GM21390 (cell line): ENCODE data around the gene XPC.
"Not testable (repeated sequence)": the region's sequence is repeated elsewhere in the genome, so short reads cannot be mapped to it uniquely, and the experiment has no call there.

Experiments used
- ATAC-seq: cut with Tn5 transposase; IDR thresholded peaks from one replicate; pipeline ENCODE4 v1.9.1; 2021; ENCODE audit not compliant: unreplicated experiment

Gene XPC

DNA sequence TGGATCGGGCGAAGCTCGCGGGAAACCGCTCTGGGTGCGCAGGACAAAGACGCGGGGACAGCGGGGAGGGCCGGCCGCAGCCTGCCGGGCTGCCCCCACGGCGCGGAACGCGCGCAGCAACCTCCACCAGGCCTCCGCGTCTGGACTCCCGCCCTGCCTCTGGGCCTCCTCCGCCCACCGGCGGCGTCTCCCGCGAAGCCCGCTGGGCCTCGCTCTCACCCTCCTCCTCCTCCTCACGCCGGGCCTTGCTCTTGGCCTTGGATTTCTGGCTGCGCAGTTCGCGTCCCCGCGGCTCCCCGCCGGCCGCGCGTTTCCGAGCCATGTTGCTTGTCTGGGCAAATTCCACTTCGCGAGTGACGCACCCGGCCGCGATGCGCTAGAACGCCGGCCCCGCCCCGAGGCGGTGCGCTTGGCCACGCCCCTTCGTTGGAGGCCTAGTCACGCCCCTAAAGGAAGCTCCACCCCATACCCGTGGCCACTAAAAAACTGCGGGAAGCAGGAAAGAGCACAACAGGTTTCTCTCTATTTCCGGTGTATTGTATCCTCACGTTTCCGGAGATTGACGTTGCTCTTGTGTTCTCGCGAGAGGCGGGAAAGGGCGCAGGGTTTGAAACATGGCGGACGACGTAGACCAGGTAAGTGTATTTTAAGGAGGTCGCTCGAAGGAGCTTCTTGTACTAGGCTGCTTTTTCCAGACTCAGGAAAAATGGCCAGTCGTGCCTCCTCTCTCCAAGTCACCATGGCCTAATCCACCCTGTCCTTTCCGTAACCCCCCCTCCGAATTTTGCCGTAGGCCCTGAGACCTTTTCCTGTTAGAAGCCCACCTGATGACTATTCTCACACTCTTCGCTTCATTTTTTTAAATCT lies at the start of gene XPC, which contains the start of gene LSM3:
Gene XPC (minus strand): TSS at position 355 of the 867 bp plus-strand sequence. CDS start 33 bp downstream, at position 322.
Gene LSM3 (plus strand): TSS at position 571 of the 867 bp plus-strand sequence. CDS start 44 bp downstream, at position 615.
- peak; percentile 87 for ATAC-seq

DNA sequence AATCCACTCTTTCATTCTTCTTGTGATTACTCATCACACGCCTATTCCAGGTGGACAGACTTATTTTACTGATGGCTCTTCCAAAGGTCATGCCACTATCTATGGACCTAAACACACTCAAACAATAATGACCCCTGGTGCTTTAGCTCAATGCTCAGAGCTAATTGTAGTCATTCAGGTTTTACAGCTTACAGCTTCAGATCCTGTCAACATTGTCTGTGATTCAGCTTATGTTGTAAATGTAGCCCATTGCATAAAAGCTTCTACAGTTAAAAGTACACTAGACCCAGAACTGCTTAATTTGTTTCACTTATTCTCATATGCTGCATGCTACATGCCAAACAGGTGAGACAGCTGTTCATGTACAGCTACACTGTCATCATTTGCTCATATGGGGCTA lies 49.5 kb upstream of the XPC start:
- ATAC-seq, result no peak

DNA sequence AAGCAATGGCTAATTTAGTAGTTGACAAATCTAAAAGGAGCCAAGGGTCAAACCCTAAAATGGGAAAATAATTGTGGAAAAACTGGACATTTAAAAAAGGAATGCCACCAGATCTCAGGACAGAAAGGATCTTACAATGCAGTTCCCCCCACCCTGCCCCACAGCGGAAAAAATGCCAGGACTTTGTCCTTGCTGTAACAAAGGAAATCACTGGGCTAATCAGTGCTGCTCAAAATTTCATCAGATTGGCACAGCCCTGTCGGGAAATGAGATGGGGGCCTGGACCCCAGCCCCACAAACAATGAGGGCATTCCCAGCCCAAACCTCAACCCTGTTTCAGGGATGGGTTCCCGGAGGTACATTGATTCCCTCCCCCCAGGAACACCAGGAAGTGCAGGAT lies 48.0 kb upstream of the XPC start:
- ATAC-seq, result not testable (repeated sequence)

DNA sequence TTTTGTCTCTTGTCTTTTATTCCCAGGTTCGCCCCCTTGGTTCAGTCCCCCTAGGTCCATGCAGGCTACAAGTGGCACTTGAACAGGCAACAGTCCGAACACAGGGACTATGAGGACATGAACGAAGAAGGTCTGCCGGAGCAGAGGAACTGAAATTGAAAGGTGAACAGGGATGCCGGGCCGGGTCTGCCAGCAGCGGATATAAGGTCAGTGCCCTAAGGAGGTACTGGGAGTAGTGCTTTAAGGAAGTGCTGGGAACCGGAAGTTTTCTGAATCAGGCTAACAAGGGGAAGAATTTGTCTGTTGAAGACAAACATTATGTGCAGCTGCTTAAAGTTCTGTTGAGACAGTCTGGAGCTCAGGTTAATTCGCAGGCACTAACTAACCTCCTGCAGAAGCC lies 47.0 kb upstream of the XPC start:
- ATAC-seq, result no peak

DNA sequence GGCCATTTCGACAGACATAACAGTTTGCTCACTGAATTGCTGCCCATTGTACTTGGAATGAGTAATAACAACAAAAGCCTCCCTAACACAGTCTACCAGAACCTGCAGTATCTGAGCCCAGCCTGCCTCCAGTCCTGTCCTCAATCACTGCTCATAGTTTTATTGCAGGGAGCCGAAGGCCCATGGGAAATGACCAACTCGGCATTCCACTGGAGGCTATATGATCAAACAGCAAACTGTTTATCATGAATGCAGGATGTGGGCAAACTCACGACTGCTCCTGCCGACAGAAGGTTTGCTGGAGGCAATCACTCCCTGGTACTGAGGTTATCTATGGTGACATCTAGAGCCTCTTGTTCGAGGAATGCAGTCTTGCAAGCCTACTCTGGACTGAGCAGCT lies 46.5 kb upstream of the XPC start:
- ATAC-seq, result no peak

DNA sequence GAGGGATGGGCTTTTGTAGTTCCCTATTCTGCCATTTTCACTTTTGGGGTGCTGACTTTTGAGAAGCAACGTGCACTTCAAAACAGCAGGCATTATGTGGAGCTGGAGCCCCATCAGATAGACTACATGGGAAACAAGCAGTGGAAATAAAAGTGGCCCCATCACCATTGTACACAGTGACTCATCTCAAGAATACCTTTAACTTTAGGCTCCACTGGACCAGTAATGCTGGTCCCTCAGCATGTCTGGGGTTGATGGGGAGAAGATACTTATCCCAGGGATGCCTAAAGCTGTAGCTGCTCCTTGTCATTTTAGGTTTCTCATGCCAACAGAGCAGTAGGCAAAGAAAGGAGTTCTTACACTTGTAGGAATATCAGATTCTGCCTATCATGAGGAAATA lies 45.2 kb upstream of the XPC start:
- no peak for ATAC-seq

DNA sequence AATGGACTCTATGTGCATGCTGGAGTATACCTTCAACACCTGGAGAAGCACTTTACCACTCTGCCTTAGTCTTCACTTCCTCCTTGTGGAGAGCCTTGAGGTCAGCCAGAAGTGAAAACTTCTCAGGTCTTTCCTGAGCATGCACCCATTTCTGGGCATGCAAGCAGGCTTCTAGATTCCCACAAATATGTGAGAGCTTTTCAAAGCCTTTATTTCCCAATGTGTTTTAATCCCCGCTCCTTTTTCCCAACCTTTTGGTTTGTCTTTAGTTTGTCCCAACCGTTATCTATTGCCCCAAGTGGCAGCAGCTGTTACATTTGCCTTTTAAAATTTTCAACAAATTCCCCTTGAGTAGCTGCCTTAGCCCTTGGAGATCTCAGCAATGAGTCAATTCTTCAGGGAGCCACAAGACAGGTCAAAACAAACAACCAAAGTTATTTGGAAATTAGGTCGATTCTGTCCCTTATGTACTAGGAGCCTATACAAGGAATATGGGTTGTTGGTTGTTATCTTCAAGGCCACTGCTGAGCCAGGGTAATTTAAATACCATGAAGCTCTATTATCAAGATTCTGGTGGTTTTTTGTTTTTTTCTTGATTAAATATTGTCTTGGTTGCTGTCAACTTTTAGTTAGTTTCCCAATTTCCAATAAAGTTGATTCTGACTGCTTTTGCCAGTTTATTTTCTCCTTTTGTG lies 44.6 kb upstream of the XPC start:
- no peak for ATAC-seq

DNA sequence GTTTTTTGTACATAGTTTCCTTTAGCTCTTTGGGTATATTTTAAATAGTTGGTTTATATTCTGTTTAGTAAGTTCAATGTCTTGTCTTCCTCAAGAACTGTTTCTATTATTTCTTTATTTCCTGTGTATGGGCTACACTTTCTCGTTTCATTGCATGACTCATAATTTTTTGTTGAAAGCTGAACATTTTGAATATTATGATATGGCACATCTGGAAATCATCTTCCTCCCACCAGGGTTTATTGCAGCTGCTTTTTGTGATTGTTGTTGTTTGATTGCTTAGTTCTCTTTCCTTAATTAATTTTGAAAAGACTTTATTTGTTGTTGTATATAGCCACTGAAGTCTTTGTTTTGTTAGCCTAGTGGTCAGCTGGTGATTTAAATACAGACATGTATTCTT lies 44.1 kb upstream of the XPC start:
- no peak for ATAC-seq

DNA sequence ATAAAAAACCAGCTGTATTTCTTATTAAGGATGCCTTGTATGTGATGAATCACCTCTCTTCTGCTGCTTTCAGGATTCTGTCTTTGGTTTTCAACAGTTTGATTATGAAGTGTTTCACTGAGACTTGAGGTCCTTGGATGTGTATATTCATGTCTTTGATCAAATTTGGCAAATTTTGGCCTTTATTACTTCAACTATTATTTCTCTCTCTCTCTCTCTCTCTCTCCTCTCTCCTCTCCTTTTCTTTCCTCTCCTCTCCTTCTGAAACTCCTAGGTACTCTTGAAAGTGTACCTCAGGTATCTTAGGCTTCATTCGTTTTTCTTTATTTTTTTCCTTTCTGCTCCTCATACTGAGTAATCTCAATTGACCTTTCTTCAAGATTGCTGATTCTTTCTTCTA lies 43.5 kb upstream of the XPC start:
- ATAC-seq, result no peak

DNA sequence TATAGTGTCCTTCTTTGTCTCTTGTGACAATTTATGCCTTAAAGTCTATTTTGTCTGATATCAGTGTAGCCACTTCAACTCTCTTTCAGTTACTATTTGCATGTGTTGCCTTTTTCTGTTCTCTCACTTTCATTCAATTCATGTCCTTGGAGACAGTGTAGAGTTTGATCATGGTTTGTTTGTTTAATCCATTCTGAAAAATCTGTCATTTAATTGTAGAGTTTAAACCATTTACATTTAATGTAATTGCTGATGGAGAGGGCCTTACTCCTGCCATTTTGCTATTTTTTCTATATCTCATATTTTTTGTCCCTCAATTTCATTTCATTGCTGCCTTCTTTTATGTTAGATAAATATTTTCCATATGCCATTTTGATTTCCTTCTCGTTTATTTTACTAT lies 42.5 kb upstream of the XPC start:
- ATAC-seq, result no peak

DNA sequence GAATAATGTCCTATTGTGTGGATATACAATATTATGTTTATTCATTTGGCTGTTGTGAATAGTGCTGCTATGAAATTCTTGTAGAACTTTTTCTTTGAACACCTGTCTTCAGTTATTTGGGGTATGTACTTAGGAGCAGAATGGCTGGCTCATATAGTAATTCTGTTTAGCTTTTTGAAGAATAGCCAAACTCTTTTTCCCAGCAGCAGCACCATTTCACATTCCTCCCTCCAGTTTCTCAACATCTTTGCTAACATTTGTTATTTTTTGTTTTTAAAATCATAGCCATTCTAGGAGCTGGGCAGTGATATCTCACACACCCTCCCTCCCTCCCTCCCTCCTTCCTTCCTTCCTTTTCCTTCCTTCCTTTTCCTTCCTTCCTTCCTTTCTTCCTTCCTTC lies 40.0 kb upstream of the XPC start:
- no peak for ATAC-seq

DNA sequence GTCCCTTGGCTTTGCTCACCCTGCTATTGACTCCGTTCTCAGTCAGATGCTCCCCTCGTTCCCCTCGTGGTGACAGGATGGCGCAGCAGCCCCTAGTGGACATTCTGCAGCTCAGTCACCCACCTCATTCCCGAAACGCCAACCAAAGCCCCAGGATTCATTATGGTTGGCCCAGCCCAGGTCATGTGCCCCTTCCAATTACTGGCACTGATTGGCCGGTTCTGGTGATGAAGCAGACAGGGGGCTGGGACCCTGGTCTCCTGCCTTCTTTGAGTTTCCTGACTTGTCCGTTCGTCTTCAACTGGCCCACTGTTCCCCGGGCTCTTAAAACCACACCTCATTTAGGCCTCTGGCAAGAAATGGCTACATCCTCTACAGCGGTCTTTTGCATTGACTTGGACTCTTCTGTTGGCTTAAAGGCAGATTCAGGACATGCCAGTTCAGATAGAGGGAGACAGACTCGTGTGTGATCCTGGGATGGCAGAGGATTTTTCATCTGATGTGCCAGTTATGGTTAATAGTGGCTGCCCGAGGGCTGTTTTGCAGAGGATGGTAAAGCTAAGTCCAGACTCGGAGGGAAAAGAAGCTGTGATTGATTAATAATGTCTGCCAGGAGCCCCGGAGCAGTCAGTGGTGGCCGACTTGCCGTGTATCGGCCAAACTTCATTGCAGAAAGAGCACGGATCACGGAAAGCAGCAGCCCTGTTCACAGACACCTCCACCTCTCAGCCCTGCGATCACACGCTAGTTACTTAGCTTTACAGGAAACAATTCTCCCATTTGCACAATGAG lies 38.1 kb upstream of the XPC start:
- no peak for ATAC-seq

DNA sequence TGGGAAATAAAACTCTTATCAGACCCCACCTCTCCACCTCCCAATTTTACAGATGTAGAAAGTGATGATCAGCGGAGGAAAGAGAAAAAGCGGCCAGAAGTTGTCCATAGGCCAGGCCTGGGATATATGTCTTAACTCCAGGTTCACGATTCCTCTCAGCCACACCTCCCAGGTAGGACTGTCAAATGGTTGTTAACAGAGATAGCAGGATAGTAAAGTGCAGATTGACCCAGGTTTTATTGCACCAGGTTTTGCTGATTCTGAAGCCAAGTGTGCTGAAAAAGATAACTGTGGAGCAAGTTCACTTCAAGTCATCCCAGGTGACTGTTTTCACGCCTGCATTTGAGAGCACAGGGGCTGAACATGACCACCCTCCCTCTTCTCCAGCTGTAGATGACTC lies 36.4 kb upstream of the XPC start:
- ATAC-seq, result no peak

DNA sequence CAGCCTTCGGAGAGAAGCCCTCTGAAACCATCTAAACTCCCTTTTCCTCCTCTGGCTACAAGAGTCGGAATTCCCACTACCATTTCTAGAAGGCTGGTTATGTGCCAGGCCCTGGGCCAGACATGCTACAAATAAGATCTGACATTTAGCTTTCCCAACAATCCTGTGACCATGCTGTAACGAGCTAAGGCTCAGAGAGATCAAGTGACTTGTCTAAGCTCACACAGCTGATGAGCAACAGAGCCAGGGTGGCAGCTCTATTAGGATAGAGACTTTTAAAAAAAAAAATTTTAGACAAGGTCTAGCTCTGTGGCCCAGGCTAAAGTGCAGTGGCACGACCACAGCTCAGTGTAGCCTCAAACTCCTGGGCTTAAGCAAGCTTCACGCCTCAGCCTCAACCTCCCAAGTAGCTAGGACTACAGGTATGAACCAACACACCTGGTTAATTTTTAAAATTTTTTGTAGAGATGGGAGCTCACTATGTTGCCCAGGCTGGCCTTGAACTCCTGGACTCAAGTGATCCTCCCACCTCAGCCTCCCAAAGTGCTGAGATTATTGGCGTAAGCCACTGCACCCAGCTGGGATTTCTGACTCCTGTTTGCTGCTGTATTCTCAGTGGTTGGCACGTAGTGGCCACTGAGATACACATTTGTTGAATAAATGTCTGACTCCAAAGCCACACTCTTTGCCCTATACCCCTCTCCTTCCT lies 34.8 kb upstream of the XPC start:
- no peak for ATAC-seq

DNA sequence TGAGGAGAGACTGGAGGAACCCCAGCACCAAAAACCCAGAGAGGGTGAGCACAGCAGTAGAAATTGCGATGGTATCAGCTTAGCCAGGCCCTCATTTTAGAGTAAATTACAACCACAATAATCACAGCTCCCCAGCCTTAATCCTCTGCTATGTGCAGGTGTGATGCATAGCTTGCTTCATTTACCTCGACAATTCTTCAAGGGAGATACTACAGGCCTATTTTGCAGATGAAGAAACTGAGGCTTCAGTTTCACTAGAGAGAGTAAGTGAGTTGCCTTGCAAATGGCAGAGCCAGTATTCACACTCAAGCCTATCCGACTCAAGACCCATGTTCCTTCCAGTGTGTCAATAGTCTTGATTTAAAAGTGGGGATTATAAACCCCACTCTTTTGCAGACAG lies 33.6 kb upstream of the XPC start:
- no peak for ATAC-seq

DNA sequence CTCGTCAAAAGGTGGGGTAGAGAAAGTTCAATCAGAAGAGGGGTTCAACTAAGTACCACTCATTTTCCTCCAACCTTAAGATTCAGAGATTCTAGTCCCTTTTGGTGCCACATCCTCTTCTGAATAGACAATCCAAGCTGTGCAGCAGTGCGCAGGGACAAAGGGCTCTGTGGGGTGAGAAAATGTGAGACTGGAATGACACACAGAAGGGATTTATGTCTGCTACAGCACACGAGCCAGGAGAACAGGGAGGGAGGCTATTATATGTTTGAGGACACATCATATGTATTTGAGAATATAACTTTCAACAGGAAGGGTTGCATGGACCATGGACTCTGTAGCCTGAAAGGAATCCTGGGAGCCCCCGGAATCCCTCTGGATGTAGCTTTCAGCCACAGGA lies 33.2 kb upstream of the XPC start:
- no peak for ATAC-seq

DNA sequence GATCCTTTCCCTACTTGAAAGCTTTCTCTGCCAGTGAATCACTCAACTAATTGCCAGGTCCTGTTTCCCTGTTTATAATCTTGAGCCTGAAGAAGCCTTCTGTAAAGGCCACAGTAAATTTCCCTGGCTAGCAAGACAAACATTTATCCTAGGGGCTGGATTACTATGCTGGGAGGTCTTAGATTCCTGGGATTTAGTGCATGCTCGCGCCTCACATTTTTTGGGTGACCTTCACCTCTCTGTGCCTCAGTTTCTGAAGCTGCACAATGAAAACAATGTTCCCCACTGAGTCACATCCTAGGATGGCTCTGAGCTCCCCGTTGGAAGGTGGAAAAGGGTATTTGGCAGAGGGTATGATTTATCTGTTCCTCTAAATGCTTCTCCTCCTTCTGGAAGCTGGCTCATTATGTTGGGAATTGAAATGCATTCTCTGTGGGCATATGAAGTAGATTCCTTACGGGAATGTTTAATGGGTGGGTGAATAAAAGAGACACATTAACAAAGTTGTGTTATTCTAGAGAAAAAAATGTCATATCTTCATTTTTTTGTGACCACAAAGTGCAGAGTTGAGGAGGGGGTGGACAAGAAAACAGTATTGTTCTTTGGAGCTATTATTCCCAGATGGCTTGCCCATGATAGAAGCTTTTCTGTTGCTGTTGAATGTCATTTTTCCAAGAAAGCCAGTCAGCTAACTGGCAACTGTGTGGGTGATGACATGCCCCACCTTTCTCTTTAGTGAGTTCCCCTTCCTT lies 32.6 kb upstream of the XPC start:
- ATAC-seq, result no peak

DNA sequence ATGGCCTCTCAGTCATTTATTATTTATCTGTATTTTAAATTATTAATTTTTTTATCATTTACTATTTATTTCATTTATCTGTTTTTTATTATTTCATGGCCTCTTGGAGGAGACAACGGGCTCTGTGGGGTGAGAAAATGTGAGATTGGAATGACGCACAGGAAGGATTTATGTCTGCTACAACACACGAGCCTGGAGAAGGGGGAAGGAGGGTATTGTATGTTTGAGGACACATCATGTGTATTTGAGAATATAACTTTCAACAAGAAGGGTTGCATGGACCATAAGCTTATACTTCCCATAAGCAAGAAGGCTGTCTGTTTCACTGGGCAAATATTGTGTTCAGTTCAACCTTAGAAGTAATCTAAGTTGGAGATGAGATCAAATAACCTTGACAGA lies 31.9 kb upstream of the XPC start:
- no peak for ATAC-seq

DNA sequence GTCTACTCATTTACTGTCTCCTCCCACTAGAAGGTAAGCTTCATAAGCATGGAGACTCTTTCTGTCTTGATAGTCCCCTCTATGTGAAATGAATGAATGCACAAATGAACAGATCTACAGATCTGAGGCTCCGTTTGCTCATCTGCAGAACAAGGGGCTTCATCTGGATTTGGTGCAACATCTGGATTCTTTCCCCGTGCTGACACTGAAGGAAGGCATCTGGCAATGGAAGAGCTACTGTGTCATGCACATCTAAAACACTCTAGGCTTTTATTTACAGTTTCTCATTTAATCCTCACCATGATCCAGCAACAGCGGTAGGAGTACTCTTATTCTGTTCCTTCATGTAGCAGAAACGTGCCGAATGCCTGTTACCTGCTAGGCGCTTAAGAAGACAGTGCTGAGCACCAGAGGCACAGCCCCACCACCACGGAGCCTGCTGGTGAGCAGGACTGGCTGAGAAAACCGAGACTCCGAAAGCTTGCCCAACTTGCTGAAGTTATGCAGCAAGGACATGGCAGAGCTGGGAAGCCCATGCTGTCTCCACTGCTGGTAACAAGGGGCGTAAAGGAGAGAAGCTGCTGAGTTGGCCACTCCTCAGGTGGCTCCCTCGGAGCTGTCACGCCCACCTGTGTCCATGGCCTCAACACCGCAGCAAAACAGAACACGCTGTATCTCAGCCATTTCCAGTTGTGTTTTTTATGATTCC lies 31.3 kb upstream of the XPC start:
- no peak for ATAC-seq

DNA sequence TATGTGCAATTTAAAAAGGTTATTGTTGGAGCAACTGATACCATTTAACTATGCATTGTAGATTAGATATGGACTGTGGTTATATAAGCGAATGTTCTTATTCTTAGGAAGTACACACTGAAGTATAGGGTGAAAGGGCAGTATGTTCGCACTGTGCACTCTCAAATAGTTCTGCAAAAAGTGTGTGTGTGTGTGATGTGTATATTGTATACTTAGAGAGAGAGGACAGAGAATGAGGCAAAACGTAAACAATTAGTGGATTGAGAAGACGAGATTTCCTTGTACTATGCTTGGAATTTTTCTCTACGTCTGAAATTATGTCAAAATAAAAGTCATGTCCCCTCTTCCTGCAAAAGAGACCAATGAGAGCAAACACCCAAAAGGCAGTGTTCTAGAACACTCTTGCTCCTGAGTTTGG lies 30.6 kb upstream of the XPC start:
- ATAC-seq, result no peak
